CD4-positive, alpha-beta T cell treated with Interleukin-15 for 1 hour (primary cell): Measurements from ENCODE around the gene AKR1B1.

ENCODE experiments used
- DNase-seq: peaks from one replicate; pipeline ENCODE4 v3.0.0-alpha.2; 2020

The AKR1B1 gene

DNA sequence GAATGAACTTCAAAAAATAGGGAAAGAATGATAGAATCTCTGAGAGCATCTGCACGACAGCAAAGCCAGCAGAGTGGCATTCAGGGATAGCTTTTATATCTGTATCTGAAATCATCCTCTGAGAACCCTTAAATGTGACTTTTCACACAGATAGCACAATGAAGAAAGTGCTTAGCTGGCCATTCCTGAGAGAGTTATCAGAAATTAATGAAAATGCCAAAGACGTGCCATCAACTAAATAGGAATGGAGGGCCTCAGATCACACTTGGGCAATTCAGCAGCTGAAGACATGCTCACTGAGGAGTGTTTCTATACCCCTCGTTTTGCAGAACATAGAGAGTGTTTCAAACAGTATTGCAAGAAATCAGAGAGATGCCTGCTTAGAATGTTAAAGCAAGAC, 51.6 kb downstream of the AKR1B1 start:
- no peak for DNase-seq

DNA sequence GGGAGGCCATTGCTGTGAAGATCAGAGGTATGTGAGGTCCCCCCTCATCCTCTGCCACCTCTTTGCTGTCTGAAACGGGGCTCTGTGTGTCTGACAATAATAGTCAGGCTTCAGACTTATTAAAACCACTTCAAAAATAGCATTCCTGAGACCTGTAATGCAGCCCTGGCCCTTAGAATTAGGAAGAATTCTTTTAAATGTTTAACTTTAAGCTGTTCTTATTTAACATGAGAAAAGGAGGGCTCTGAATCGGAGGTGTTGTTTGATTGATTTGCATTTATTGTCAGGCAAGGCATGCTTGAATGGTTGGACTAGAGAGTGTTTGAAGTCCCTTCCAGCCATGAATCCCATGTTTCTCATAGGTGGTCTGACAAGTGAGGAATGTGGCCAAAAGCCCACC, 52.5 kb downstream of the AKR1B1 start:
- DNase-seq, result no peak

GRCh38 chr7:134405299-134405698, 53.6 kb downstream of the AKR1B1 start:
- DNase-seq, result no peak

- DNase-seq, result no peak
Observed at GRCh38 chr7:134403062-134403461, 55.8 kb downstream of the AKR1B1 start.

GRCh38 chr7:134400859-134401258, 58.0 kb downstream of the AKR1B1 start:
- no peak for DNase-seq

DNA sequence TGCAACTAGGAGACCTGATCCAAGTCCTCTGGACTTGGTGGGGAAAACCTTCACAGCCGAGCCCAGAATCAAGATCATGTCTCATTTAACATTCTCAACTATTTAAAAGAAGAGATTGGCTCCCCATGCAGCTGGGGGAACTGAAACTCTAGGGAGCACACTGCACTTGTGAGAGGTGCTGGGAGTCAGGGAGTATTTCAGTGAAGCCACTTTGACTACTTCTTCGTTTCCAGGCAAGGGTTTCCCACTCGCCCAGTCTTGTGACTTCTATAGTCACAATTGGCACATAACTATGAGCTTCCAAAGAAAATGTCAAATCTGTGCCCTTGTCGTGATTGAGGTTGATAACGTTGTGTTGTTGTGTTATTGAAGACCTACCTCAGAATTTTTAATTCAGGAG, 62.9 kb downstream of the AKR1B1 start:
- no peak for DNase-seq

DNA sequence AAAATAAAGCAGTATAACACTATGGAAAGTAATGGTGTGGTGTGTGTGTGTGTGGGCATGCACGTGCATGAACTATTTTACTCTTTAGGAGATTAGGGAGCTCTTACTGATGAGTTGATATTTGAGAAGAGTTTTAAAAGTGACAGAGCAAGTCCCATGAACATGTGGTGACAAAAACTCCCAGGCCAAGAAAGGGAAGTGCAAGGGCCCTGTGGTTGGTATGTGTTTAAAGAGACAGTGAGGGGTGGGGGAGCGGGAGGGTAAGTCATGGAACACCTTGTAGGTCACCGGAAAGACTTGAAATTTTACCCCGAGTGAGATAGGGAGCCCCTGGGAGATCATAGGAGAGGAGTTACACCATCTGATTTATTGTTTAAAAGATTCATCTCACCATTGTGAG, 63.3 kb downstream of the AKR1B1 start:
- no peak for DNase-seq

DNA sequence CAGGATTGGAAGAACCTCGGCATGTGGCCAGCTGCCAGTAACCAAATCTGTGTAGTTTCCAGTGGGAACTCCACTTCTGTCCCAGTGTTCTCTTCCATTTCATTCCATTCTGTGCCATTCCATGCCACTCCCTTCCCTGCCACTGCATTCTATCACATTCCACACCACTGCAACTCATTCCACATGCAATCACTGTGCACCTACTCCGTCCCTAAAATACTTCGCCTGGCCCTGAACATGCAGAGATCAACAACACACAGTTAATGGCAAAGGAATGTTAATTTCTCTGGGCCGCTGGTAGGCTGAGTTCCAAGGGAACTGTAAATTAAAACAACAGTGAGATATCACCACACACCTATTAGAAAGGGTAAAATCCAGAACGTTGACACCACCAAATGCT, 64.8 kb downstream of the AKR1B1 start:
- DNase-seq, result no peak
